NCI-H82 (cell line): ENCODE results near the gene FHOD1.

ENCODE experiments used
- DNase-seq: peaks from one replicate; lab custom pipeline; 2025; lab: John Stamatoyannopoulos, UW

Gene FHOD1

GRCh38 chr16:67277294-67277998, 30.2 kb upstream of the FHOD1 start:
- no peak for DNase-seq

- DNase-seq: no peak
These were observed 28.0 kb upstream of the FHOD1 start for GRCh38 chr16:67275321-67275720.

- DNase-seq: no peak
These were observed 24.2 kb upstream of the FHOD1 start for GRCh38 chr16:67271446-67271845.

GRCh38 chr16:67270931-67271338, 23.7 kb upstream of the FHOD1 start:
- DNase-seq: no peak

GRCh38 chr16:67269766-67270165, 22.5 kb upstream of the FHOD1 start:
- no peak for DNase-seq

- DNase-seq: no peak
These were observed 20.9 kb upstream of the FHOD1 start for GRCh38 chr16:67268136-67268579.

- DNase-seq: no peak
These were observed 18.6 kb upstream of the FHOD1 start for GRCh38 chr16:67265834-67266233.

- no peak for DNase-seq
These were observed 17.6 kb upstream of the FHOD1 start for GRCh38 chr16:67264866-67265265.

GRCh38 chr16:67264277-67264676, 17.0 kb upstream of the FHOD1 start:
- DNase-seq: no peak

- DNase-seq: no peak
These were observed 15.9 kb upstream of the FHOD1 start for GRCh38 chr16:67263201-67263600.

GRCh38 chr16:67260426-67261063, 13.3 kb upstream of the FHOD1 start:
- DNase-seq: peak; percentile 70

GRCh38 chr16:67259705-67260104, 12.4 kb upstream of the FHOD1 start:
- DNase-seq: peak; percentile 21

- no peak for DNase-seq
These were observed 11.0 kb upstream of the FHOD1 start for GRCh38 chr16:67258161-67258835.

GRCh38 chr16:67257486-67258160, 10.3 kb upstream of the FHOD1 start:
- no peak for DNase-seq

- no peak for DNase-seq
These were observed 9.5 kb upstream of the FHOD1 start for GRCh38 chr16:67256701-67257230.

GRCh38 chr16:67255553-67256221, 8.4 kb upstream of the FHOD1 start:
- DNase-seq: no peak

- DNase-seq: no peak
These were observed 7.7 kb upstream of the FHOD1 start for GRCh38 chr16:67254801-67255552.

- no peak for DNase-seq
These were observed 5.6 kb upstream of the FHOD1 start for GRCh38 chr16:67252609-67253497.

- DNase-seq: no peak
These were observed 2.7 kb upstream of the FHOD1 start for GRCh38 chr16:67250045-67250327.
